Progenitor cell of endocrine pancreas (in vitro differentiated cells): ENCODE measurements around the gene ZNF554. TPM values are rescaled to one million over a fixed set of nuclear protein-coding genes. Genes with fewer than 3 reads are reported as not detected.

ENCODE experiments used
- DNase-seq: peaks from one replicate; pipeline ENCODE4 v3.0.0; 2021; ENCODE audit warnings: low spot score; ENCODE audit not compliant: unreplicated experiment
- H3K27ac Mint-ChIP-seq: 2 replicates; pipeline ENCODE4 v1.8.0; 2021; ENCODE audit warnings: mild to moderate bottlenecking, moderate library complexity, mixed read lengths
- H3K27me3 Mint-ChIP-seq: 2 replicates; pipeline ENCODE4 v1.8.0; 2021; ENCODE audit warnings: mixed read lengths
- H3K36me3 Mint-ChIP-seq: 2 replicates; pipeline ENCODE4 v1.8.0; 2022; ENCODE audit warnings: mixed read lengths; ENCODE audit not compliant: insufficient read depth
- H3K4me1 Mint-ChIP-seq: 2 replicates; pipeline ENCODE4 v1.8.0; 2021; ENCODE audit warnings: low read depth, mixed read lengths
- H3K4me3 Mint-ChIP-seq: 2 replicates; pipeline ENCODE4 v1.8.0; 2021; ENCODE audit warnings: low read depth, mild to moderate bottlenecking, moderate library complexity, mixed read lengths
- H3K9me3 Mint-ChIP-seq: 2 replicates; pipeline ENCODE4 v1.8.0; 2021; ENCODE audit warnings: low read depth, mixed read lengths
- total RNA-seq: library from RNA; stranded (reverse); gene quantifications from 2 replicates; pipeline ENCODE4 v1.2.1, GENCODE V29; 2021
- TF ChIP-seq, protein P1 (sequence below): fragments of 200-600 bp; sonication (generic); IDR thresholded peaks from one replicate; pipeline ENCODE4 v1.5.0; 2021; ENCODE audit warnings: antibody characterized with exemption, mild to moderate bottlenecking; ENCODE audit not compliant: unreplicated experiment

ZNF554 gene
- total RNA-seq, 1 donor from 2014 or later, result 14.1 TPM

DNA sequence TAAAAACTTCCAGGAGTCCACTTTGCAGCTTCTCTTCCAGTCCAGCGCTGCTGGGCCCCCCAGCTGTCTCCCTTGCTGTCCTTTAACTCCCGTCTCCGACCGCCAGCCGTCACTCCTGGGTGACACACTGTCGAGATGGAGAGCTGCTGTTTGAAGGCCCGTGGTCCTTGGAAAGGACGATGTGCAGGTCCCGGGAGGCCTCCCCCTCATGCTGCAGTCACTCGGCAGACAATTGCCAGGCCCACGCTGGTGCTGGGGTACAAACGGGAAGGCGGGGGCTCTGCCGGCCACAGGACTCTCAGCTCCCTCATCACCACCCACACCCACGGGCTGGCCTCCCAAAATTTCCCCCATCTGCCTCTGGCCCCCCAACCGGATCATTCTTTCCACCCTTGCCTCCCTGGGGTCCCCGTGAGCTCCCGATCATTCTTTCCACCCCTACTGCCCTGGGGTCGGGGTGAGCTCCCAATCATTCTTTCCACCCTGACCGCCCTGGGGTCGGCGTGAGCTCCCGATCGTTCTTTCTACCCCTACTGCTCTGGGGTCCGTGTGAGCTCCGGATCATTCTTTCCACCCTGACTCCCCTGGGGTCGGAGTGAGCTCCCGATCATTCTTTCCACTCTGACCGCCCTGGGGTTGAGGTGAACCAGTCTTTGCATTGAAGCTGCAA is 16.0 kb upstream of the ZNF554 start:
- no peak overlapping the region for H3K27ac Mint-ChIP-seq
- no peaks in the 10 kb centered on the region for H3K9me3 Mint-ChIP-seq
- peaks cover 11% of the 10 kb centered on the region for H3K36me3 Mint-ChIP-seq
- TF ChIP-seq, protein P1, sequence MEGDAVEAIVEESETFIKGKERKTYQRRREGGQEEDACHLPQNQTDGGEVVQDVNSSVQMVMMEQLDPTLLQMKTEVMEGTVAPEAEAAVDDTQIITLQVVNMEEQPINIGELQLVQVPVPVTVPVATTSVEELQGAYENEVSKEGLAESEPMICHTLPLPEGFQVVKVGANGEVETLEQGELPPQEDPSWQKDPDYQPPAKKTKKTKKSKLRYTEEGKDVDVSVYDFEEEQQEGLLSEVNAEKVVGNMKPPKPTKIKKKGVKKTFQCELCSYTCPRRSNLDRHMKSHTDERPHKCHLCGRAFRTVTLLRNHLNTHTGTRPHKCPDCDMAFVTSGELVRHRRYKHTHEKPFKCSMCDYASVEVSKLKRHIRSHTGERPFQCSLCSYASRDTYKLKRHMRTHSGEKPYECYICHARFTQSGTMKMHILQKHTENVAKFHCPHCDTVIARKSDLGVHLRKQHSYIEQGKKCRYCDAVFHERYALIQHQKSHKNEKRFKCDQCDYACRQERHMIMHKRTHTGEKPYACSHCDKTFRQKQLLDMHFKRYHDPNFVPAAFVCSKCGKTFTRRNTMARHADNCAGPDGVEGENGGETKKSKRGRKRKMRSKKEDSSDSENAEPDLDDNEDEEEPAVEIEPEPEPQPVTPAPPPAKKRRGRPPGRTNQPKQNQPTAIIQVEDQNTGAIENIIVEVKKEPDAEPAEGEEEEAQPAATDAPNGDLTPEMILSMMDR, result no peak
- no peaks in the 10 kb centered on the region for H3K4me1 Mint-ChIP-seq
- H3K4me3 Mint-ChIP-seq, result no peak overlapping the region
- no peak for DNase-seq
- no peaks in the 10 kb centered on the region for H3K27me3 Mint-ChIP-seq

DNA sequence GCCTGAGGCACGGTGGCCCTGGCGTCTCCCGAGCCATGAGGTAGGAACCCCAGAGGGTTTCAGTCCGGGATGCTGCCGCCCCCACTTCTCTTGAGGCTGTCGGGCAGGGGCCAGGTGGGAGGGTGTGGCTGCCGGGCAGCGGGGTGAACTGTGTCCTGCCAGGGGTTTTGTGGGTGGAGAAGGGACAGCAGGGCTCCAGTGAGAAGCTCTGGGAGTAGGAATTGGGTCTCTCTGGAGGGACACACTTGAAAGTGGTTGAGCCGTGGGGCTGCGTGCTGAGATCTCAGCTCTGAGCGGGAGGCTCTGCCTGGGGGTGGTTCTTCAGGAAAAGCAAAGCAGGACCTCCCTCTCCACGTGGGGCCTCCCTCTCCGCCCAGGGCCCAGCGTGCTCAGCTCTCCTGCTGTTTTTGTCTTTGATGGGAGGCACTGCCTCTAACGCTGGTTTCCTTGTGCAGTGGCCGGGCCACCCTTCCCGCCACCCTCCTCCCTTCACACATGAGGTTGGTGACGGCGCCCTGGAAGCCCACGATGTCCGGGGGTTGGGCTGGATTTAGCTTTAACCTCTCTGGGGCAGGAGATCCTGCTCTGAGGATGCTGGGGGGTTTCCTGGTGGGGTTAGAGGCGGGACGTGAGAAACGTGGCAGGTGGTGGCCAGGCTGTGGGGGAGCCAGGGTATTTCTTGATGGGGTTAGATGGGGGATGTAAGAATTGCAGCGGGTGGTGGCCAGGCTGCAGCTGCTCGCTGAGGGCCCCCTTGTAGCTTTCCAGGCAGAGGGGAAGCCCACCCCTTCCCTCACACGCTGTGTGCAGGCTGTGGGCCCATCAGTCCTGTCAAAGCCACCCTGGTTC is 15.3 kb upstream of the ZNF554 start:
- Mint-ChIP-seq H3K9me3 (no peaks in the 10 kb centered on the region), H3K4me3 (no peak overlapping the region), H3K27me3 (no peaks in the 10 kb centered on the region), H3K36me3 (peaks cover 15% of the 10 kb centered on the region), H3K27ac (no peak overlapping the region), H3K4me1 (no peaks in the 10 kb centered on the region)
- DNase-seq, result no peak
- TF ChIP-seq, protein P1, result no peak

DNA sequence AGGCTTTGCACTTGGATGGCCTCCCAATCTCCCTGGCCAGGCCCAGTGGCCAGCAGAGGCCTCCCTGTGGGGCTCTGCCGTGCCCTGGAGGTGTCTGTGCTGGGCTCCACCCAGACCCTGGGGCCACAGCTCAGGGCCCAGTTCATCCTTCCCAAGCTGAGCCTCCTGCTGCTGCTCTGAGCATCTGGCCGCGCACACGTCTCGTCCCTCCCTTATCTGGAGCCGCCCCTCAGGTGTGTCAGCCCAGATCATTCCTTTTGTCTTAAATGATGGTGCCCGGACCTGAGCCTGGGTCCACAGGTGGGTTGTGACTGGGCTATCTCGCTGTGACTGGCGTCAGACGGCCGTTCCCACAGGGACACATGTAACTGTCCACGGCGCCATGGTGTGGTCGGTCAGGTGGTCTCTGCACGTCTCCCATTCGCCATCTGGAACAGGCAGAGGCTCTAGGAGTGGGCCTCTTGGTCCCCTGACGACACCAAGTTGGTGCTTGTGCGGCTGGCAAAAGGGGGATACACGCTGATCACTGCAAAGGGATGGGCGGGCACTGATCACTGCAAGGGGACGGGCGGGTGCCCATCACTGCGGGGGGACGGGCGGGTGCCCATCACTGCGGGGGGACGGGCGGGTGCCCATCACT is 14.3 kb upstream of the ZNF554 start:
- TF ChIP-seq, protein P1, result no peak
- H3K27ac Mint-ChIP-seq, result no peak overlapping the region
- no peaks in the 10 kb centered on the region for H3K4me1 Mint-ChIP-seq
- H3K27me3 Mint-ChIP-seq, result no peaks in the 10 kb centered on the region
- H3K9me3 Mint-ChIP-seq, result no peaks in the 10 kb centered on the region
- no peak for DNase-seq
- no peak overlapping the region for H3K4me3 Mint-ChIP-seq
- peaks cover 15% of the 10 kb centered on the region for H3K36me3 Mint-ChIP-seq

DNA sequence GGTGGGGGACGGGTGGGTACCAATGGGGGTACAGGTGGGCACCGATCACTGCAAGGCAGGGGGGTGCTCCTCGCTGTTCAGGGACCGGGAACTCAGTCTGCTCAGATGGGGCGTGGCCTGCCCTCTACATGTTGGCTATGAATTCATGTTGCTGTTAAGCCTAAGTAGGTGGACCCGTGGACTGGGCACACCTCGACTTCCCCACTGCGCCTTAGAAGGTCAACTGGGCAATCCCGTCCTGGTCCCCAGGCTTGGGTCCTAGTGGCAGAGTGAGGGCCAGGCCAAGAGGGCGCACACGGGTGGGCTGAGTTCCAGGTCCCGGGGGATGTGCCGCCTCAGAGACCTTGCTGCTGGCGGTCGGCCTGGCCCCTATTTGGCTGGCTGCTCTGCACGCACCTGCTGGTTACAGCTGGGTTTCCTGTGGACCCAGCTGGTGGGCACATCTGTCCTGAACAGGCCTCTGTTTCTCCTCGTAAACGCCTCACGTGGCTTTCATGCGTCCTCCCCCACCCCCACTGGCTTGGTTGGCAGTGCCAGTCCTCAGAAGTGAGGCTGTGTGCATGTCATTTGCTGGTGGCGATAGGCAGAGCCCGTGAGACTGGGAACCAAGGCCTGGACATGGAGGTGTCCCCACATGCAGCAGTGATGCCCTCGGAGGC is 13.5 kb upstream of the ZNF554 start:
- no peaks in the 10 kb centered on the region for H3K9me3 Mint-ChIP-seq
- H3K4me1 Mint-ChIP-seq, result no peaks in the 10 kb centered on the region
- peaks cover 12% of the 10 kb centered on the region for H3K36me3 Mint-ChIP-seq
- H3K27ac Mint-ChIP-seq, result no peak overlapping the region
- no peaks in the 10 kb centered on the region for H3K27me3 Mint-ChIP-seq
- no peak overlapping the region for H3K4me3 Mint-ChIP-seq
- DNase-seq, result no peak
- TF ChIP-seq, protein P1, result no peak
